GM12878 (cell line): ENCODE measurements around the gene FAS. TPM values are rescaled to one million over a fixed set of nuclear protein-coding genes. Genes with fewer than 3 reads are reported as not detected.

Experiments used
- BCLAF1 ChIP-seq: fragments of 450-650 bp; IDR thresholded peaks from 2 replicates; pipeline ENCODE4 v1.6.1; 2017; ENCODE audit warnings: antibody characterized with exemption, mild to moderate bottlenecking, moderate library complexity
- BMI1 ChIP-seq: fragments of 450-650 bp; IDR thresholded peaks from 2 replicates; pipeline ENCODE4 v1.6.1; 2016; ENCODE audit warnings: mild to moderate bottlenecking, moderate library complexity, borderline replicate concordance
- CEBPZ ChIP-seq: fragments of 150-350 bp; IDR thresholded peaks from 2 replicates; pipeline ENCODE4 v1.6.1; 2016; ENCODE audit warnings: low read depth, low read length
- CHD4 ChIP-seq: fragments of 200-600 bp; sonication (generic); IDR thresholded peaks from 2 replicates; pipeline ENCODE4 v1.6.1; 2016; ENCODE audit warnings: mild to moderate bottlenecking
- CREB1 ChIP-seq: IDR thresholded peaks from 2 replicates; pipeline ENCODE4 v1.6.1; 2012; ENCODE audit warnings: low read depth, mild to moderate bottlenecking, inconsistent platforms
- FOXK2 ChIP-seq: fragments of 450-650 bp; IDR thresholded peaks from 2 replicates; pipeline ENCODE4 v1.6.1; 2017; ENCODE audit warnings: mild to moderate bottlenecking, moderate library complexity
- GATAD2B ChIP-seq: fragments of 450-650 bp; conservative IDR thresholded peaks from 2 replicates; pipeline ENCODE4 v1.6.1; 2017; ENCODE audit warnings: low read depth, mild to moderate bottlenecking, moderate library complexity
- HDAC6 ChIP-seq: fragments of 200-600 bp; sonication (generic); IDR thresholded peaks from one replicate; pipeline ENCODE4 v1.8.0; 2017; ENCODE audit warnings: antibody characterized with exemption; ENCODE audit not compliant: unreplicated experiment
- HDGF ChIP-seq: fragments of 450-650 bp; IDR thresholded peaks from 2 replicates; pipeline ENCODE4 v1.6.1; 2016; ENCODE audit warnings: antibody characterized with exemption
- IKZF1 ChIP-seq: fragments of 450-650 bp; conservative IDR thresholded peaks from 2 replicates; pipeline ENCODE4 v1.6.1; 2017; ENCODE audit warnings: antibody characterized with exemption, mild to moderate bottlenecking
- IKZF2 ChIP-seq, 2 experiments: fragments of 450-650 bp; IDR thresholded peaks; 2 replicates each; pipeline ENCODE4 v1.6.1; 2017; ENCODE audit warnings: mild to moderate bottlenecking in 2 of 2, moderate library complexity in 2 of 2
- PAX5 ChIP-seq: IDR thresholded peaks from 2 replicates; pipeline ENCODE4 v1.6.1; 2011; ENCODE audit warnings: low read depth, low read length, borderline replicate concordance
- SMC3 ChIP-seq: IDR thresholded peaks from 2 replicates; pipeline ENCODE4 v1.6.1; 2011; ENCODE audit warnings: low read length, improper control_type of control experiment, borderline replicate concordance
- ZNF24 ChIP-seq: fragments of 450-650 bp; IDR thresholded peaks from 2 replicates; pipeline ENCODE4 v1.6.1; 2017; ENCODE audit warnings: antibody characterized with exemption, mild to moderate bottlenecking
- polyA plus RNA-seq, 11 experiments: library from polyadenylated mRNA; depleted of rRNA in 4 of 11; unstranded in 6 of 11; stranded (reverse) in 5 of 11; fragments of >200 nt; fragmentation: Nextera tagmentation in 4 of 11; fragmentation: Illumina TruSeq in 1 of 11; extraction: Ambion mirVana in 4 of 11; extraction: Trizol in 1 of 11; gene quantifications; 1 replicate in 1 of 11; 2 replicates in 10 of 11; pipeline versions ENCODE4 v1.2.1 to v1.2.3, GENCODE V29; 2011 to 2016; ENCODE audit warnings: inconsistent platforms in 2 of 11, missing spikeins in 2 of 11, low read depth in 1 of 11
- total RNA-seq, 4 experiments: library from RNA; depleted of rRNA in 3 of 4; stranded (reverse); fragments of >200 nt in 3 of 4; fragmentation: Illumina TruSeq in 1 of 4; extraction: Trizol in 1 of 4; gene quantifications; 2 replicates each; pipeline versions ENCODE4 v1.2.1 to v1.2.3, GENCODE V29; 2013 to 2021
- TF ChIP-seq, protein P1 (sequence below): fragments of 450-650 bp; IDR thresholded peaks from 2 replicates; pipeline ENCODE4 v1.6.1; 2017; ENCODE audit warnings: mild to moderate bottlenecking
- TF ChIP-seq, protein P2 (sequence below): fragments of 450-650 bp; IDR thresholded peaks from 2 replicates; pipeline ENCODE4 v1.6.1; 2017; ENCODE audit warnings: mild to moderate bottlenecking, moderate library complexity
- TF ChIP-seq, protein P3 (sequence below): fragments of 450-650 bp; IDR thresholded peaks from 2 replicates; pipeline ENCODE4 v1.6.1; 2016; ENCODE audit warnings: mild to moderate bottlenecking

FAS gene
- total and polyA plus RNA-seq, 10 of the 15 experiments (the other 5 are each of a cell fraction or from before 2014, with no cell fraction given): 50.1 to 147 (median 69.9) TPM

- TF ChIP-seq BCLAF1 (no peak), CHD4 (no peak), IKZF2 (IDR thresholded peaks at IDR 0.05) (0 out of 4 replicates have a peak, but pooled peaks of 1 of the 2 experiments have one; percentile 13), BMI1 (no peak), PAX5 (no peak), IKZF1 (0 out of 2 replicates have a peak, but pooled peaks have one; percentile 17), CEBPZ (no peak), HDAC6 (no peak), SMC3 (peak; percentile 89), HDGF (no peak), GATAD2B (peak; percentile 39; the same call in 1 of the 2 replicates), CREB1 (no peak), ZNF24 (0 out of 2 replicates have a peak, but pooled peaks have one; percentile 14), FOXK2 (no peak)
- TF ChIP-seq, protein P1, sequence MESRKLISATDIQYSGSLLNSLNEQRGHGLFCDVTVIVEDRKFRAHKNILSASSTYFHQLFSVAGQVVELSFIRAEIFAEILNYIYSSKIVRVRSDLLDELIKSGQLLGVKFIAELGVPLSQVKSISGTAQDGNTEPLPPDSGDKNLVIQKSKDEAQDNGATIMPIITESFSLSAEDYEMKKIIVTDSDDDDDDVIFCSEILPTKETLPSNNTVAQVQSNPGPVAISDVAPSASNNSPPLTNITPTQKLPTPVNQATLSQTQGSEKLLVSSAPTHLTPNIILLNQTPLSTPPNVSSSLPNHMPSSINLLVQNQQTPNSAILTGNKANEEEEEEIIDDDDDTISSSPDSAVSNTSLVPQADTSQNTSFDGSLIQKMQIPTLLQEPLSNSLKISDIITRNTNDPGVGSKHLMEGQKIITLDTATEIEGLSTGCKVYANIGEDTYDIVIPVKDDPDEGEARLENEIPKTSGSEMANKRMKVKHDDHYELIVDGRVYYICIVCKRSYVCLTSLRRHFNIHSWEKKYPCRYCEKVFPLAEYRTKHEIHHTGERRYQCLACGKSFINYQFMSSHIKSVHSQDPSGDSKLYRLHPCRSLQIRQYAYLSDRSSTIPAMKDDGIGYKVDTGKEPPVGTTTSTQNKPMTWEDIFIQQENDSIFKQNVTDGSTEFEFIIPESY: no peak
- TF ChIP-seq, protein P2, sequence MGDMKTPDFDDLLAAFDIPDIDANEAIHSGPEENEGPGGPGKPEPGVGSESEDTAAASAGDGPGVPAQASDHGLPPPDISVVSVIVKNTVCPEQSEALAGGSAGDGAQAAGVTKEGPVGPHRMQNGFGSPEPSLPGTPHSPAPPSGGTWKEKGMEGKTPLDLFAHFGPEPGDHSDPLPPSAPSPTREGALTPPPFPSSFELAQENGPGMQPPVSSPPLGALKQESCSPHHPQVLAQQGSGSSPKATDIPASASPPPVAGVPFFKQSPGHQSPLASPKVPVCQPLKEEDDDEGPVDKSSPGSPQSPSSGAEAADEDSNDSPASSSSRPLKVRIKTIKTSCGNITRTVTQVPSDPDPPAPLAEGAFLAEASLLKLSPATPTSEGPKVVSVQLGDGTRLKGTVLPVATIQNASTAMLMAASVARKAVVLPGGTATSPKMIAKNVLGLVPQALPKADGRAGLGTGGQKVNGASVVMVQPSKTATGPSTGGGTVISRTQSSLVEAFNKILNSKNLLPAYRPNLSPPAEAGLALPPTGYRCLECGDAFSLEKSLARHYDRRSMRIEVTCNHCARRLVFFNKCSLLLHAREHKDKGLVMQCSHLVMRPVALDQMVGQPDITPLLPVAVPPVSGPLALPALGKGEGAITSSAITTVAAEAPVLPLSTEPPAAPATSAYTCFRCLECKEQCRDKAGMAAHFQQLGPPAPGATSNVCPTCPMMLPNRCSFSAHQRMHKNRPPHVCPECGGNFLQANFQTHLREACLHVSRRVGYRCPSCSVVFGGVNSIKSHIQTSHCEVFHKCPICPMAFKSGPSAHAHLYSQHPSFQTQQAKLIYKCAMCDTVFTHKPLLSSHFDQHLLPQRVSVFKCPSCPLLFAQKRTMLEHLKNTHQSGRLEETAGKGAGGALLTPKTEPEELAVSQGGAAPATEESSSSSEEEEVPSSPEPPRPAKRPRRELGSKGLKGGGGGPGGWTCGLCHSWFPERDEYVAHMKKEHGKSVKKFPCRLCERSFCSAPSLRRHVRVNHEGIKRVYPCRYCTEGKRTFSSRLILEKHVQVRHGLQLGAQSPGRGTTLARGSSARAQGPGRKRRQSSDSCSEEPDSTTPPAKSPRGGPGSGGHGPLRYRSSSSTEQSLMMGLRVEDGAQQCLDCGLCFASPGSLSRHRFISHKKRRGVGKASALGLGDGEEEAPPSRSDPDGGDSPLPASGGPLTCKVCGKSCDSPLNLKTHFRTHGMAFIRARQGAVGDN: no peak
- TF ChIP-seq, protein P3, sequence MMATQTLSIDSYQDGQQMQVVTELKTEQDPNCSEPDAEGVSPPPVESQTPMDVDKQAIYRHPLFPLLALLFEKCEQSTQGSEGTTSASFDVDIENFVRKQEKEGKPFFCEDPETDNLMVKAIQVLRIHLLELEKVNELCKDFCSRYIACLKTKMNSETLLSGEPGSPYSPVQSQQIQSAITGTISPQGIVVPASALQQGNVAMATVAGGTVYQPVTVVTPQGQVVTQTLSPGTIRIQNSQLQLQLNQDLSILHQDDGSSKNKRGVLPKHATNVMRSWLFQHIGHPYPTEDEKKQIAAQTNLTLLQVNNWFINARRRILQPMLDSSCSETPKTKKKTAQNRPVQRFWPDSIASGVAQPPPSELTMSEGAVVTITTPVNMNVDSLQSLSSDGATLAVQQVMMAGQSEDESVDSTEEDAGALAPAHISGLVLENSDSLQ: peak; percentile 77
These were observed 39.3 kb downstream of the FAS start (continued) for GRCh38 chr10:89029785-89030437.
